GM19035 (cell line): ENCODE measurements around the gene MIPEP.

ENCODE experiments used
- ATAC-seq: cut with Tn5 transposase; IDR thresholded peaks from one replicate; pipeline ENCODE4 v1.9.1; 2021; ENCODE audit not compliant: unreplicated experiment

MIPEP gene

GRCh38 chr13:23811366-23812062, 77.7 kb downstream of the MIPEP start:
- no peak for ATAC-seq

GRCh38 chr13:23810685-23811240, 78.4 kb downstream of the MIPEP start:
- no peak for ATAC-seq

- no peak for ATAC-seq
Observed at GRCh38 chr13:23808803-23809202, 80.4 kb downstream of the MIPEP start.

- peak; percentile 28 for ATAC-seq
Observed at GRCh38 chr13:23806874-23807526, 82.2 kb downstream of the MIPEP start.

- no peak for ATAC-seq
Observed at GRCh38 chr13:23805821-23806220, 83.4 kb downstream of the MIPEP start.

- no peak for ATAC-seq
Observed at GRCh38 chr13:23805122-23805521, 84.1 kb downstream of the MIPEP start.

- ATAC-seq, result no peak
Observed at GRCh38 chr13:23804166-23804565, 85.0 kb downstream of the MIPEP start.

GRCh38 chr13:23801141-23801540, 88.1 kb downstream of the MIPEP start:
- no peak for ATAC-seq

- peak; percentile 93 for ATAC-seq
Observed at GRCh38 chr13:23799945-23800344, 89.3 kb downstream of the MIPEP start.

GRCh38 chr13:23797276-23797903, 91.8 kb downstream of the MIPEP start:
- no peak for ATAC-seq

- ATAC-seq, result no peak
Observed at GRCh38 chr13:23796551-23796950, 92.6 kb downstream of the MIPEP start.

GRCh38 chr13:23794267-23795161, 94.7 kb downstream of the MIPEP start:
- ATAC-seq, result peak; percentile 71

GRCh38 chr13:23793711-23794110, 95.5 kb downstream of the MIPEP start:
- no peak for ATAC-seq

- no peak for ATAC-seq
Observed at GRCh38 chr13:23792680-23793079, 96.5 kb downstream of the MIPEP start.

GRCh38 chr13:23790577-23791170, 98.5 kb downstream of the MIPEP start:
- no peak for ATAC-seq

- ATAC-seq, result no peak
Observed at GRCh38 chr13:23789576-23790346, 99.4 kb downstream of the MIPEP start.

GRCh38 chr13:23788459-23788858, 100.7 kb downstream of the MIPEP start:
- ATAC-seq, result no peak

- no peak for ATAC-seq
Observed at GRCh38 chr13:23787464-23787863, 101.7 kb downstream of the MIPEP start.

- ATAC-seq, result no peak
Observed at GRCh38 chr13:23786607-23787006, 102.6 kb downstream of the MIPEP start.

GRCh38 chr13:23778879-23779278, 110.3 kb downstream of the MIPEP start:
- ATAC-seq, result no peak
